Measurements from ENCODE around the gene OR52I1. TPM values are rescaled to one million over a fixed set of nuclear protein-coding genes. Genes with fewer than 3 reads are reported as not detected.

OR52I1 gene
- total RNA-seq, 4 donors from 2014 or later: not detected

DNA sequence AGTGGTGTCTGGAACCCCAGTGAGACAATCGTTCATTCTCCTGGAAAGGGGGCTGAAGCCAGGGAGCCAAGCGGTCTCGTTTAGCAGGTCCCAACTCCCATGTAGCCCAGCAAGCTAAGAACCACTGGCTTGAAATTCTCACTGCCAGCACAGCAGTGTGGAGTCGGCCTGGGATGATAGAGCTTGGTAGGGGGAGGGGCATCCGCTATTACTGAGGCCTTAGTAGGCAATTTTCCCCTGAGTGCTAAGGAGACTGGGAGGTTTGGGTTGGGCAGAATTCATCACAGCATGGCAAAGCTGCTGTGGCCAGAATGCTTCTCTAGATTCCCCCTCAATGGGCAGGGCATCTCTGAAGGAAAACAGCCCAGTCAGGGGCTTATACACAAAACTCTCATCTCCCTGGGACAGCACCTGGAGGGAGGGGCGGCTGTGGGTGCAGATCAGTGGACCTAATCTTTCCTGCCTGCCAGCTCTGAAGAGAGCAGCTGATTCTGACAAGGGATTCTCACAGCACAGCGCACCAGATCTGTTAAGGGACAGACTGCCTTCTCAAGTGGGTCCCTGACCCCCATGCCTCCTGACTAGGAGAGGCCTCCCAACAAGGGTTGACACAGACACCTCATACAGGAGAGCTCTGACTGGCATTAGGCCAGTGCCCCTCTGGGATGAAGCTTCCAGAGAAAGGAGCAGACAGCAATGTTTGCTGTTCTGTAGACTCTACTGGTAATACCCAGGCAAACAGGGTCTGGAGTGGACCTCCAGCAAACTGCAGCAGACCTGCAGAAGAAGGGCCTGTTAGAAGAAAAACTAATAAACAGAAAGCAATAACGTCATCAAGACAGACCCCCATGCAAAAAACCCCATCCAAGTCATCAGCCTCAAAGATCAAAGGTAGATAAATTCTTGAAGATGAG, 34.1 kb upstream of the OR52I1 start:
- H3K27ac ChIP-seq: no peak overlapping the region
- no peaks in the 10 kb centered on the region for H3K36me3 ChIP-seq
- H3K4me1 ChIP-seq: no peaks in the 10 kb centered on the region
- WGBS, 2 donors (ENCODE audit: low coverage in 1 of 2): 57% methylated on average over 1 of the region's 8 CpGs
- H3K9me3 ChIP-seq: peaks cover 0 to 19% (median 0%) of the 10 kb centered on the region in 3 donors
- TF ChIP-seq EP300 (IDR thresholded peaks at IDR 0.05): no peak
- no peak for TF ChIP-seq POLR2AphosphoS5 (IDR thresholded peaks at IDR 0.05)
- TF ChIP-seq POLR2A (IDR thresholded peaks at IDR 0.05): no peak
- TF ChIP-seq, protein P1, sequence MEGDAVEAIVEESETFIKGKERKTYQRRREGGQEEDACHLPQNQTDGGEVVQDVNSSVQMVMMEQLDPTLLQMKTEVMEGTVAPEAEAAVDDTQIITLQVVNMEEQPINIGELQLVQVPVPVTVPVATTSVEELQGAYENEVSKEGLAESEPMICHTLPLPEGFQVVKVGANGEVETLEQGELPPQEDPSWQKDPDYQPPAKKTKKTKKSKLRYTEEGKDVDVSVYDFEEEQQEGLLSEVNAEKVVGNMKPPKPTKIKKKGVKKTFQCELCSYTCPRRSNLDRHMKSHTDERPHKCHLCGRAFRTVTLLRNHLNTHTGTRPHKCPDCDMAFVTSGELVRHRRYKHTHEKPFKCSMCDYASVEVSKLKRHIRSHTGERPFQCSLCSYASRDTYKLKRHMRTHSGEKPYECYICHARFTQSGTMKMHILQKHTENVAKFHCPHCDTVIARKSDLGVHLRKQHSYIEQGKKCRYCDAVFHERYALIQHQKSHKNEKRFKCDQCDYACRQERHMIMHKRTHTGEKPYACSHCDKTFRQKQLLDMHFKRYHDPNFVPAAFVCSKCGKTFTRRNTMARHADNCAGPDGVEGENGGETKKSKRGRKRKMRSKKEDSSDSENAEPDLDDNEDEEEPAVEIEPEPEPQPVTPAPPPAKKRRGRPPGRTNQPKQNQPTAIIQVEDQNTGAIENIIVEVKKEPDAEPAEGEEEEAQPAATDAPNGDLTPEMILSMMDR (IDR thresholded peaks at IDR 0.05): no peak
- no peaks in the 10 kb centered on the region for H3K27me3 ChIP-seq
- ATAC-seq: no peak
- no peak overlapping the region for H3K4me3 ChIP-seq

DNA sequence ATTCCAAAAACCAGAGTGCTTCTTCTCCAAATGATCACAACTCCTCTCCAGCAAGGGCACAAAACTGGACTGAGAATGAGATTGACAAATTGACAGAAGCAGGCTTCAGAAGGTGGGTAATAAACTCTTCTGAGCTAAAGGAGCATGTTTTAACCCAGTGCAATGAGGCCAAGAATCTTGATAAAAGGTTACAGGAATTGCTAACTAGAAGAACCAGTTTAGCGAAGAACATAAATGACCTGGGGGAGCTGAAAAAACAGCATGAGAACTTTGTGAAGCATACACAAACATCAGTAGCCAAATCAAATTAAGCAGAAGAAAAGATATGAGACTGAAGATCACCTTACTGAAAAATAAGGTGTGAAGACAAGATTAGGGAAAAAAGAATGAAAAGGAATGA, 33.4 kb upstream of the OR52I1 start:
- no peaks in the 10 kb centered on the region for H3K4me1 ChIP-seq
- TF ChIP-seq EP300 (IDR thresholded peaks at IDR 0.05): no peak
- TF ChIP-seq POLR2AphosphoS5 (IDR thresholded peaks at IDR 0.05): no peak
- TF ChIP-seq, protein P1 (IDR thresholded peaks at IDR 0.05): no peak
- no peak for TF ChIP-seq POLR2A (IDR thresholded peaks at IDR 0.05)
- H3K9me3 ChIP-seq: peaks cover 0 to 19% (median 0%) of the 10 kb centered on the region in 3 donors
- H3K36me3 ChIP-seq: no peaks in the 10 kb centered on the region
- H3K4me3 ChIP-seq: no peak overlapping the region
- WGBS, 2 donors (ENCODE audit: low coverage in 1 of 2): 91 to 100% methylated on average over 1 of the region's 1 CpG
- no peak for ATAC-seq
- no peak overlapping the region for H3K27ac ChIP-seq
- no peaks in the 10 kb centered on the region for H3K27me3 ChIP-seq

DNA sequence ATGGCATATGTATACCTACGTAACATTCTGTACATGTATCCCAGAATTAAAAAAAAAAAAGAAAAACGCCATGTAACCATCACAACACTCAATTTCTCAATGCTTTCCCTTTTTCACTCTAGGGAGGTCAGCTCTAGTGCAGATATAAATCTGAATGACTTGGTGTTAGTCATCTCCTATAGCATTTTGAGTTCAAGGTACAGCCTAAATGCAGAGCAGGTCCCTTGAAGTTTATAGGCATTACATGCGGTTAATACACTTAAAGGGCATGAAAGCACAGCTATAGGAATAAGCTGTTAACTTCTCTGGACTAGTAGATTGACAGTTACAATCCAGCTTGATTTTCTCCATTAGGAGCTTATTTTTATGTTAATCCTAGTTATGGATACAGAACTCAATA, 28.5 kb upstream of the OR52I1 start:
- H3K4me3 ChIP-seq: no peak overlapping the region
- 75 to 85% methylated on average over 3 of the region's 3 CpGs for WGBS, 2 donors (ENCODE audit: low coverage in 1 of 2)
- H3K4me1 ChIP-seq: no peaks in the 10 kb centered on the region
- peaks cover 0 to 19% (median 0%) of the 10 kb centered on the region in 3 donors for H3K9me3 ChIP-seq
- TF ChIP-seq POLR2AphosphoS5 (IDR thresholded peaks at IDR 0.05): no peak
- no peak for TF ChIP-seq POLR2A (IDR thresholded peaks at IDR 0.05)
- TF ChIP-seq EP300 (IDR thresholded peaks at IDR 0.05): no peak
- TF ChIP-seq, protein P1 (IDR thresholded peaks at IDR 0.05): no peak
- no peak overlapping the region for H3K27ac ChIP-seq
- no peak for ATAC-seq
- no peaks in the 10 kb centered on the region for H3K27me3 ChIP-seq
- H3K36me3 ChIP-seq: no peaks in the 10 kb centered on the region

DNA sequence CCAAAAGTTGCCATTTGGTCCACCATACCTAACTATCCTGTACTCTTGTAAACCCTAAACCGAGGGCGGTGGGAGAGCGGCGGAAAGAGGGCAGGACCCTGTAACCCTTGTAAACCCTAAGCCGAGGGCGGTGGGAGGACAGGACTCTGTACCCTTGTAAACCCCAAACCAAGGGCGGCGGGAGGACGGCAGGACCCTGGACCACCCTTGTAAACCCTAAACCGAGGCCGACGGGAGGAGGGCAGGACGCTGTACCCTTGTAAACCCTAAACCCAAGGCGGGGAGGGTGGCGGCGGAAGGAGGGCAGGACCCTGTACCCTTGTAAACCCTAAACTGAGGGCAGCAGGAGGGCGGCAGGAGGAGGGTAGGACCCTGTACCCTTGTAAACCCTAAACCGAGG, 24.8 kb upstream of the OR52I1 start:
- 89% methylated on average over 18 of the region's 18 CpGs; no CpG with 5 or more reads in 1 of the 2 donors for WGBS, 2 donors (ENCODE audit: low coverage in 1 of 2)
- Histone ChIP-seq H3K9me3 (peaks cover 0 to 7% (median 0%) of the 10 kb centered on the region in 3 donors), H3K27me3 (no peaks in the 10 kb centered on the region), H3K27ac (no peak overlapping the region), H3K4me1 (no peaks in the 10 kb centered on the region), H3K36me3 (no peaks in the 10 kb centered on the region), H3K4me3 (no peak overlapping the region)
- no peak for TF ChIP-seq POLR2A (IDR thresholded peaks at IDR 0.05)
- no peak for TF ChIP-seq POLR2AphosphoS5 (IDR thresholded peaks at IDR 0.05)
- TF ChIP-seq, protein P1 (IDR thresholded peaks at IDR 0.05): no peak
- ATAC-seq: no peak

DNA sequence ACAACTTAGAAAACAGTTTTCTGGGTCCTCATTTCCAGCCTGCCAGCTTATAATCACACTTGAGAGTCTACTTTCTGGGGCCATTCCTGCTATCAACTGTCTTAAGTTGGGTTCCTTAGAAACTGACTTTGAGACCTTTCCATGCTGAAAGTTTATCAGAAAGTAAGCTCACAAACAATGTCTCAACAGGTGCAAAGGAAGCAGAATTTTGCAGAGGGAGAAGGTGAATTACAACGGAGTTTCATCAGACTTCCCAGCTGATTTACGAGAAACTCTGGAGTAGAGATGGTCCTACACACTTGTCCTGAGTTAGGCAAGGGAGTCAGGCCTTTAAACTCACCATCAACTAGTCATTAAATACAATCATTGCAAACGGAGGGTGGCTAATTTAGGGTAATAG, 17.0 kb upstream of the OR52I1 start:
- no peaks in the 10 kb centered on the region for H3K4me1 ChIP-seq
- TF ChIP-seq POLR2A (IDR thresholded peaks at IDR 0.05) (no peak), POLR2AphosphoS5 (IDR thresholded peaks at IDR 0.05) (no peak), EP300 (IDR thresholded peaks at IDR 0.05) (no peak)
- TF ChIP-seq, protein P1 (IDR thresholded peaks at IDR 0.05): no peak
- H3K4me3 ChIP-seq: no peak overlapping the region
- WGBS, 2 donors (ENCODE audit: low coverage in 1 of 2): 81 to 100% methylated on average over 1 to 2 of the region's 3 CpGs
- no peak for ATAC-seq
- H3K27ac ChIP-seq: no peak overlapping the region
- no peaks in the 10 kb centered on the region for H3K36me3 ChIP-seq
- H3K9me3 ChIP-seq: no peaks in the 10 kb centered on the region
- H3K27me3 ChIP-seq: peaks cover 4% of the 10 kb centered on the region
